Activated T-cell treated with anti-CD3 and anti-CD28 coated beads, Interleukin-2, amount 50 U/mL, for 4 hours (primary cell): ENCODE results near the gene QRFPR. TPM values are rescaled to one million over a fixed set of nuclear protein-coding genes. Genes with fewer than 3 reads are reported as not detected.

Experiments used
- total RNA-seq, 3 donors: library from RNA; stranded (reverse); gene quantifications; one replicate each; pipeline ENCODE4 v1.2.1, GENCODE V29; 2021

Gene QRFPR
- total RNA-seq, 3 donors from 2014 or later = not detected

Other genes starting within 250 kb of the QRFPR start
- gene TNIP3, start 216.7 kb downstream of the QRFPR start, total RNA-seq = 10 to 100 TPM in 2 of 3 donors, 1 to 10 TPM in 1; 7.4 to 21.9 (median 20.6) TPM